Keratinocyte (primary cell): ENCODE results near the gene SCYL3. TPM values are rescaled to one million over a fixed set of nuclear protein-coding genes. Genes with fewer than 3 reads are reported as not detected.

Experiments
- DNase-seq: peaks from one replicate; pipeline ENCODE4 v3.0.0-alpha.2; 2011; ENCODE audit warnings: low read depth, missing footprints, low spot score
- FAIRE-seq: peaks from 2 replicates; lab custom pipeline; 2011; peaks lifted over from hg19 to GRCh38; lab: Jason Lieb, UNC
- H2AFZ ChIP-seq: 2 replicates; pipeline ENCODE4 v1.6.0; 2012; ENCODE audit warnings: low read length, control low read depth, inconsistent platforms; ENCODE audit not compliant: control insufficient read depth
- H3K27ac ChIP-seq: 2 replicates; pipeline ENCODE4 v1.5.1; 2011; ENCODE audit warnings: low read length; ENCODE audit not compliant: control insufficient read depth, insufficient read depth
- H3K27me3 ChIP-seq: 3 replicates; pipeline ENCODE4 v1.6.0; 2011; ENCODE audit warnings: low read length; ENCODE audit not compliant: control insufficient read depth, insufficient read depth; ENCODE audit errors: extremely low read depth
- H3K36me3 ChIP-seq, 2 experiments: 2 replicates in 1 of 2; 3 replicates in 1 of 2; pipeline ENCODE4 v1.5.1; 2011; ENCODE audit warnings: low read length in 2 of 2, mild to moderate bottlenecking in 1 of 2; ENCODE audit not compliant: control insufficient read depth in 2 of 2, insufficient read depth in 2 of 2; ENCODE audit errors: extremely low read depth in 1 of 2
- H3K4me1 ChIP-seq: 3 replicates; pipeline ENCODE4 v1.5.1; 2011; ENCODE audit warnings: low read length; ENCODE audit not compliant: control insufficient read depth, insufficient read depth; ENCODE audit errors: extremely low read depth
- H3K4me2 ChIP-seq: 3 replicates; pipeline ENCODE4 v1.6.0; 2011; ENCODE audit warnings: low read depth, low read length; ENCODE audit not compliant: control insufficient read depth, insufficient read depth; ENCODE audit errors: extremely low read depth
- H3K4me3 ChIP-seq, 3 experiments: fragments of 200-600 bp in 1 of 3; sonication (generic) in 1 of 3; 2 replicates in 2 of 3; 3 replicates in 1 of 3; pipeline ENCODE4 v1.5.1; 2011 to 2016; ENCODE audit warnings: low read length in 3 of 3, mild to moderate bottlenecking in 3 of 3, control low read depth in 2 of 3, inconsistent platforms in 1 of 3, low read depth in 1 of 3, mixed read lengths in 1 of 3, mixed run types in 1 of 3, moderate library complexity in 1 of 3; ENCODE audit not compliant: control insufficient read depth in 2 of 3, insufficient read depth in 2 of 3; ENCODE audit errors: extremely low read depth in 1 of 3
- H3K79me2 ChIP-seq: 2 replicates; pipeline ENCODE4 v1.6.0; 2012; ENCODE audit warnings: low read length; ENCODE audit not compliant: control insufficient read depth, insufficient read depth
- H3K9ac ChIP-seq: 3 replicates; pipeline ENCODE4 v1.6.0; 2011; ENCODE audit warnings: low read length; ENCODE audit not compliant: control insufficient read depth, insufficient read depth; ENCODE audit errors: extremely low read depth
- H3K9me1 ChIP-seq: 3 replicates; pipeline ENCODE4 v1.6.0; 2011; ENCODE audit warnings: low read length; ENCODE audit not compliant: control insufficient read depth, insufficient read depth; ENCODE audit errors: extremely low read depth
- H3K9me3 ChIP-seq: 2 replicates; pipeline ENCODE4 v1.5.1; 2012; ENCODE audit warnings: low read depth, low read length; ENCODE audit not compliant: control insufficient read depth
- H4K20me1 ChIP-seq: 3 replicates; pipeline ENCODE4 v1.6.0; 2011; ENCODE audit warnings: low read length; ENCODE audit not compliant: control insufficient read depth, insufficient read depth; ENCODE audit errors: extremely low read depth
- CTCF ChIP-seq, 3 experiments: IDR thresholded peaks in 1 of 3; conservative IDR thresholded peaks in 1 of 3; optimal IDR thresholded peaks in 1 of 3; 2 replicates in 2 of 3; 3 replicates in 1 of 3; pipeline versions ENCODE3 to v1.5.1; 2011; ENCODE audit warnings: low read length in 3 of 3, mild to moderate bottlenecking in 3 of 3, moderate library complexity in 2 of 3, control low read depth in 1 of 3, inconsistent platforms in 1 of 3; ENCODE audit not compliant: insufficient read depth in 2 of 3; ENCODE audit errors: extremely low read depth in 1 of 3
- EZH2 ChIP-seq: IDR thresholded peaks from one replicate; pipeline ENCODE4 v1.6.1; 2012; ENCODE audit warnings: inconsistent platforms, mild to moderate bottlenecking, low read length, moderate library complexity
- dilution Hi-C: fragments of 300-500 bp; cut with MboI; formaldehyde crosslinking; loops from one replicate; pipeline ENCODE4 v1.7.0; 2020; ENCODE audit warnings: low sequenced_read_pairs; ENCODE audit not compliant: extremely low pct_ligation_motif_present
- polyA plus RNA-seq, 5 experiments: library from polyadenylated mRNA; depleted of rRNA in 3 of 5; stranded (reverse) in 3 of 5; stranded (forward) in 1 of 5; unstranded in 1 of 5; fragments of >200 nt; gene quantifications; 1 replicate in 1 of 5; 2 replicates in 3 of 5; 3 replicates in 1 of 5; pipeline versions ENCODE4 v1.2.1 to v1.2.3, GENCODE V29; 2011 to 2012; ENCODE audit warnings: missing spikeins in 2 of 5, low read depth in 1 of 5, low replicate concordance in 1 of 5

Gene SCYL3
- polyA plus RNA-seq, 1 donor (not counting 4 experiments of a cell fraction or from before 2014, with no cell fraction given): 8.0 TPM

- peaks cover 1 to 3% of the 10 kb centered on the region in 2 experiments for H3K36me3 ChIP-seq
- TF ChIP-seq CTCF (optimal IDR thresholded peaks at IDR 0.05 in 1 of 3, IDR thresholded peaks at IDR 0.05 in 1 of 3, conservative IDR thresholded peaks at IDR 0.05 in 1 of 3; ENCODE audit: extremely low read depth in 1 of 3, insufficient read depth in 2 of 3, low read length in 3 of 3) (no peak), EZH2 (no peak)
Measured at GRCh38 chr1:169838942-169839341, 54.8 kb downstream of the SCYL3 start.

GRCh38 chr1:169836198-169836597 is 57.5 kb downstream of the SCYL3 start:
- no peak overlapping the region for H3K4me3 ChIP-seq
- no peak for DNase-seq
- no peaks in the 10 kb centered on the region for H3K27me3 ChIP-seq
- H3K36me3 ChIP-seq: peaks cover 1 to 3% of the 10 kb centered on the region in 2 experiments
- H3K79me2 ChIP-seq: no peaks in the 10 kb centered on the region
- H3K9ac ChIP-seq: no peak overlapping the region
- H3K9me1 ChIP-seq: no peaks in the 10 kb centered on the region
- dilution Hi-C loops: no loop called here
- H3K4me2 ChIP-seq: no peak overlapping the region
- no peaks in the 10 kb centered on the region for H3K9me3 ChIP-seq
- TF ChIP-seq CTCF (optimal IDR thresholded peaks at IDR 0.05 in 1 of 3, IDR thresholded peaks at IDR 0.05 in 1 of 3, conservative IDR thresholded peaks at IDR 0.05 in 1 of 3; ENCODE audit: extremely low read depth in 1 of 3, insufficient read depth in 2 of 3, low read length in 3 of 3) (no peak), EZH2 (no peak)
- H4K20me1 ChIP-seq: no peaks in the 10 kb centered on the region
- H3K4me1 ChIP-seq: no peaks in the 10 kb centered on the region
- FAIRE-seq: no peak
- H2AFZ ChIP-seq: no peak overlapping the region
- H3K27ac ChIP-seq: no peak overlapping the region

More at GRCh38 chr1:169838942-169839341, 54.8 kb downstream of the SCYL3 start:
- no peak overlapping the region for H3K27ac ChIP-seq
- no peak overlapping the region for H3K9ac ChIP-seq
- H3K4me2 ChIP-seq: no peak overlapping the region
- no peak overlapping the region for H3K4me3 ChIP-seq
- H3K27me3 ChIP-seq: no peaks in the 10 kb centered on the region
- no peaks in the 10 kb centered on the region for H4K20me1 ChIP-seq
- no peaks in the 10 kb centered on the region for H3K79me2 ChIP-seq
- FAIRE-seq: no peak
- H3K4me1 ChIP-seq: no peaks in the 10 kb centered on the region
- no peak overlapping the region for H2AFZ ChIP-seq
- H3K9me3 ChIP-seq: no peaks in the 10 kb centered on the region
- dilution Hi-C loops: no loop called here
- no peak for DNase-seq
- H3K9me1 ChIP-seq: no peaks in the 10 kb centered on the region
